Mesothelial cell of epicardium (in vitro differentiated cells): ENCODE data around the gene LRMDA. TPM values are rescaled to one million over a fixed set of nuclear protein-coding genes. Genes with fewer than 3 reads are reported as not detected.

Experiments
- DNase-seq, 2 experiments: peaks; one replicate each; pipeline ENCODE4 v3.0.0; 2021; ENCODE audit warnings: low spot score in 2 of 2; ENCODE audit not compliant: unreplicated experiment in 2 of 2
- H3K27ac Mint-ChIP-seq: 2 replicates; pipeline ENCODE4 v1.8.0; 2021; ENCODE audit warnings: mixed read lengths
- H3K27me3 Mint-ChIP-seq: 2 replicates; pipeline ENCODE4 v1.8.0; 2021; ENCODE audit warnings: low read depth, mixed read lengths
- H3K36me3 Mint-ChIP-seq: 2 replicates; pipeline ENCODE4 v1.8.0; 2021; ENCODE audit warnings: mixed read lengths
- H3K4me1 Mint-ChIP-seq: 2 replicates; pipeline ENCODE4 v1.8.0; 2021; ENCODE audit warnings: mixed read lengths
- H3K4me3 Mint-ChIP-seq: 2 replicates; pipeline ENCODE4 v1.8.0; 2021; ENCODE audit warnings: mild to moderate bottlenecking, moderate library complexity, mixed read lengths
- H3K9me3 Mint-ChIP-seq: 2 replicates; pipeline ENCODE4 v1.8.0; 2021; ENCODE audit warnings: mixed read lengths
- total RNA-seq: library from RNA; stranded (reverse); gene quantifications from 3 replicates; pipeline ENCODE4 v1.2.1, GENCODE V29; 2021
- TF ChIP-seq, protein P1 (sequence below): fragments of 200-600 bp; sonication (generic); IDR thresholded peaks from one replicate; pipeline ENCODE4 v1.5.0; 2021; ENCODE audit warnings: antibody characterized with exemption; ENCODE audit not compliant: unreplicated experiment

The LRMDA gene
- total RNA-seq, 1 donor from 2014 or later: 2.0 TPM

DNA sequence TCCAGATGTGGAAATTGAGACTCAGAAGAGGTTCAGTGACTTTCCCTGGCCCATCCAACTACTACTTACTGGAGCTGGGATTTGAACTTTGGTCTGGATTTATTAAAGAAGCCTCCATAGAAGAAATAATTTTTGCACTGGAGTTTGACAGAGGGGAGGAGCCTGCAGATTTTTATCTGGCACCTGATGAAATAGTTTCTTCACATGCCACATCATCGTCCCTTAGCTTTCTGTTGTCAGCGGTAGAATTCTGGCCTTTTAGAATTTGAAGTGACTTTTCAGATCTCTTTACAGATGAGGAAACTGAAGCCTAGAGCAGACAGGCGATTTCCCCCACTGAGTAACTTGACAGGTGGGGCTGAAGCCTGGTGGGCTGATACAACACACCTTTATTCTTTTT lies 233.5 kb downstream of the LRMDA start:
- Mint-ChIP-seq H3K9me3 (peaks cover 1% of the 10 kb centered on the region), H3K4me3 (no peak overlapping the region), H3K4me1 (peaks cover 26% of the 10 kb centered on the region), H3K27me3 (peaks cover 27% of the 10 kb centered on the region), H3K27ac (no peak overlapping the region), H3K36me3 (no peaks in the 10 kb centered on the region)
- TF ChIP-seq, protein P1, sequence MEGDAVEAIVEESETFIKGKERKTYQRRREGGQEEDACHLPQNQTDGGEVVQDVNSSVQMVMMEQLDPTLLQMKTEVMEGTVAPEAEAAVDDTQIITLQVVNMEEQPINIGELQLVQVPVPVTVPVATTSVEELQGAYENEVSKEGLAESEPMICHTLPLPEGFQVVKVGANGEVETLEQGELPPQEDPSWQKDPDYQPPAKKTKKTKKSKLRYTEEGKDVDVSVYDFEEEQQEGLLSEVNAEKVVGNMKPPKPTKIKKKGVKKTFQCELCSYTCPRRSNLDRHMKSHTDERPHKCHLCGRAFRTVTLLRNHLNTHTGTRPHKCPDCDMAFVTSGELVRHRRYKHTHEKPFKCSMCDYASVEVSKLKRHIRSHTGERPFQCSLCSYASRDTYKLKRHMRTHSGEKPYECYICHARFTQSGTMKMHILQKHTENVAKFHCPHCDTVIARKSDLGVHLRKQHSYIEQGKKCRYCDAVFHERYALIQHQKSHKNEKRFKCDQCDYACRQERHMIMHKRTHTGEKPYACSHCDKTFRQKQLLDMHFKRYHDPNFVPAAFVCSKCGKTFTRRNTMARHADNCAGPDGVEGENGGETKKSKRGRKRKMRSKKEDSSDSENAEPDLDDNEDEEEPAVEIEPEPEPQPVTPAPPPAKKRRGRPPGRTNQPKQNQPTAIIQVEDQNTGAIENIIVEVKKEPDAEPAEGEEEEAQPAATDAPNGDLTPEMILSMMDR: no peak
- no peak for DNase-seq

DNA sequence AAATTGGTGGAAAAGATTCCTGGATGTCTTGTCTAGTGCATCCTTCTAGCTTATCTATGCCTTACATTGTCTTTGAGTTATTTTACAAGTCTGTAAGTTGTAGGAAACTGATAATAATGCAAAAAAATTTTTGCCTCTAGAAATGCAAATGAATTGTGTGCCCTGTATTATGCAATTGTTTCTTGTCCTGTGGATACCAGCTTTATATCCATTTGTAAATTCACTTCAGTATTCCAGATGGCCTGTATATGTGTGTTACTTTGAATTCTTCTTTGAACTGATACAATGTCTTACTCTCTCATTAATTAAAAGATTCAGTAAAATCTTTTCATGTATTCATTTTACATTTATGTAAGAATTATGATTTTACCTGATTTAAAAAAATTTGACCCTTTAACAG lies 234.3 kb downstream of the LRMDA start:
- Mint-ChIP-seq H3K36me3 (no peaks in the 10 kb centered on the region), H3K9me3 (peaks cover 4% of the 10 kb centered on the region), H3K27me3 (peaks cover 30% of the 10 kb centered on the region), H3K27ac (no peak overlapping the region), H3K4me3 (no peak overlapping the region), H3K4me1 (peaks cover 24% of the 10 kb centered on the region)
- TF ChIP-seq, protein P1: no peak
- no peak for DNase-seq

DNA sequence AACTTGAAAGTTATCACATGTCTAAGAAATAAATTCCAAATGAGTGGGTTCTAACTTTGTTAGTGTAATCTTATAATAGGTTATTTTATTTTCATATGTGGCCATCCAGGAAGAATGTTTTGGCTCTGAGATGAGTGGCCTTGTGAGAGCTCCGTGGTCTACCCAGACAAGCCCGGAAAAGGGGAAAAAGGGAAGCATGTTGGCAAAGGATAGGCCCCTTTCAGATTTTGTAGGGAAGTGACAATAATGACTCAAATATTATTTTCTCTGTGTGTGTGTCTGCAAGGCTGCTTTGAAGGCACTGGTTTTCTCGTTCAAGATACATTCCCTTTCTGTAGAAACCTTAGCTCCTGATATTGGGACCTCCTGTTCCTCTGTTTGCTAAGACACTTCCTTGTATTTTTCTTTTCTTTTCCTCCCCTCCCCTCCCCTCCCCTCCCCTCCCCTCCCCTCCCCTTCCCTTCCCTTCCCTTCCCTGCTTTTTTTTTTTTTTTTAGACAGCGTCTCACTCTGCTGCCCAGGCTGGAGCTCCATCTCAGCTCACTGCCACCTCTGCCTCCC lies 240.8 kb downstream of the LRMDA start:
- Mint-ChIP-seq H3K27ac (no peak overlapping the region), H3K9me3 (peaks cover 4% of the 10 kb centered on the region), H3K27me3 (peaks cover 75% of the 10 kb centered on the region), H3K4me3 (no peak overlapping the region), H3K4me1 (peaks cover 10% of the 10 kb centered on the region), H3K36me3 (no peaks in the 10 kb centered on the region)
- TF ChIP-seq, protein P1: no peak
- no peak for DNase-seq

DNA sequence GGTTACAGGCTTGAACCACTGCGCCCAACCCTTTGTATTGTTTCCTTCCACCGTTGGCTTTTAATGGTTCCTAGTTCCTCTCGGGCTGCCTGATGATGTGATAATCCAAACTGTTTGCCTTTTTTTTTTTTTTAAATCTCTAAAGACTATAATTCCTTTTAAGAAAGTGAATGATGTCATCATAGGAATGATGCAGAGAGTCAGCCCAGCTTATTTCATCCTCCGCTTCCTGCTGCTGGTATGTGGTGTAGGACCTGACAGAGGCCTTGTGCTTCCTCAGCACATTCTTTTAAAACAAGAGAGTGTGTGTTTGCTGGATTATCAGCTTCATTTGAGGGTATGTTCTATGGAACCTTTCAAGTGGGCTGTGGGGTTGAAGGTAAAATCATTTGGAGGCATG lies 241.4 kb downstream of the LRMDA start:
- Mint-ChIP-seq H3K9me3 (peaks cover 4% of the 10 kb centered on the region), H3K4me1 (peaks cover 15% of the 10 kb centered on the region), H3K4me3 (no peak overlapping the region), H3K36me3 (no peaks in the 10 kb centered on the region), H3K27me3 (peaks cover 79% of the 10 kb centered on the region), H3K27ac (peak overlapping the region; percentile 13)
- TF ChIP-seq, protein P1: no peak
- DNase-seq: no peak

DNA sequence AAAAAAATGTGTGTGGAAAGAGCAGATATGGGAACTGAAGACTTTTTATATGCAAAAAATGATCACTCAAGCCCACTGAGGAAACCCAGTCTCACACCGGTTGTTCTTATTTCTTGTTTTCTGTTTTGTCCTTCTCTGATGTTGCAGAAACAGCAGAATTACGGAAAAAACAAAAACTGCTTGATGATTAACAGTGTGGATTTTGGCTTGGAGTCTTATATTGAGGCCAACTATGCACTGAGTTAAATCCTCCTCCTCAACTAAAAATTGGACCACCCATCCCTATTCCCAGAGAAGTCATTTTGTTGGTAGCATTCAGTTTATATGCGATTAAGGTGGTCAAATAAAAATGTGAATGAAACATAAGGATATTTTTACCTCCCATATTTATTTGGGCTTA lies 246.1 kb downstream of the LRMDA start:
- DNase-seq: no peak
- H3K9me3 Mint-ChIP-seq: no peaks in the 10 kb centered on the region
- H3K4me3 Mint-ChIP-seq: no peak overlapping the region
- H3K36me3 Mint-ChIP-seq: no peaks in the 10 kb centered on the region
- TF ChIP-seq, protein P1: no peak
- peaks cover 17% of the 10 kb centered on the region for H3K4me1 Mint-ChIP-seq
- no peak overlapping the region for H3K27ac Mint-ChIP-seq
- peaks cover 86% of the 10 kb centered on the region for H3K27me3 Mint-ChIP-seq

DNA sequence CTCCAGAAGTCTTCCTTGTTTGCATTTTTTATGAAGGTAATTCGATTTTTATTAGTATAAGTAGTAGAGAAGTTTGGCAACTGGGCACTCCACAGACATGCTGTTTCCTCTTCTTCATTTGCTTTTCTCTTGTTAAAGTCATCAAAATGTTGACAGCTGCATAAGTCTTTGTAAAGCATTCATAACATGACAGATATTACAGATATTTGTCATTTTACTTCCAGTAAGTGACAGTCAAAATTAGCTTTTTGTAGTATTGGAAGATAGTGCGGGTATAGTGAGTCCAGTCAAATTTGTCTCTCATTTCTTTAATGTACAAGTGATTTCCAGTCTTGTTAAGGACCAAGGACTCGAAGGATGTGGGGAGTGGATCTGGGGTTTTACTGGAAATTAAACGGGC lies 247.1 kb downstream of the LRMDA start:
- Mint-ChIP-seq H3K4me3 (no peak overlapping the region), H3K4me1 (peaks cover 21% of the 10 kb centered on the region), H3K9me3 (no peaks in the 10 kb centered on the region), H3K36me3 (no peaks in the 10 kb centered on the region), H3K27me3 (peaks cover 77% of the 10 kb centered on the region), H3K27ac (no peak overlapping the region)
- no peak for DNase-seq
- TF ChIP-seq, protein P1: no peak
